Cardiac muscle cell (in vitro differentiated cells and primary cell): ENCODE results near the gene SNX4. TPM values are rescaled to one million over a fixed set of nuclear protein-coding genes. Genes with fewer than 3 reads are reported as not detected.

Experiments used
- DNase-seq, 2 donors: peaks; one replicate each; pipeline versions ENCODE4 v3.0.0 to v3.0.0-alpha.2; 2010 to 2017; ENCODE audit warnings: low read depth in 1 of 2, low spot score in 1 of 2
- H3K27ac ChIP-seq: fragments of 200-600 bp; sonication (generic); 2 replicates; pipeline ENCODE4 v1.5.1; 2016
- H3K27me3 ChIP-seq: fragments of 200-600 bp; sonication (generic); 2 replicates; pipeline ENCODE4 v1.6.0; 2016; ENCODE audit warnings: control low read depth
- H3K36me3 ChIP-seq: fragments of 200-600 bp; sonication (generic); 2 replicates; pipeline ENCODE4 v1.5.1; 2016; ENCODE audit warnings: control low read depth
- H3K4me1 ChIP-seq: fragments of 200-600 bp; sonication (generic); 2 replicates; pipeline ENCODE4 v1.8.1; 2017; ENCODE audit warnings: low read depth, mild to moderate bottlenecking, mixed run types
- H3K4me3 ChIP-seq: fragments of 200-600 bp; sonication (generic); 2 replicates; pipeline ENCODE4 v1.5.1; 2016; ENCODE audit warnings: mild to moderate bottlenecking
- H3K9me3 ChIP-seq: fragments of 200-600 bp; sonication (generic); 2 replicates; pipeline ENCODE4 v1.5.1; 2017; ENCODE audit warnings: low read depth, mild to moderate bottlenecking, control low read depth
- polyA plus RNA-seq: library from polyadenylated mRNA; unstranded; fragments of >200 nt; fragmentation: Nextera tagmentation; extraction: Ambion mirVana; gene quantifications from 2 replicates; pipeline ENCODE4 v1.2.1, GENCODE V29; 2016
- total RNA-seq: library from RNA; depleted of rRNA; stranded (reverse); fragments of >200 nt; gene quantifications from 2 replicates; pipeline ENCODE4 v1.2.3, GENCODE V29; 2016
- TF ChIP-seq, protein P1 (sequence below): IDR thresholded peaks from 2 replicates; pipeline ENCODE4 v1.5.1; 2012; ENCODE audit warnings: low read depth, mild to moderate bottlenecking, low read length

SNX4 gene
- total and polyA plus RNA-seq, 2 experiments from 2014 or later = 43.5 to 63.8 TPM

- Histone ChIP-seq H3K4me3 (no peak overlapping the region), H3K27ac (no peak overlapping the region)
- TF ChIP-seq, protein P1, sequence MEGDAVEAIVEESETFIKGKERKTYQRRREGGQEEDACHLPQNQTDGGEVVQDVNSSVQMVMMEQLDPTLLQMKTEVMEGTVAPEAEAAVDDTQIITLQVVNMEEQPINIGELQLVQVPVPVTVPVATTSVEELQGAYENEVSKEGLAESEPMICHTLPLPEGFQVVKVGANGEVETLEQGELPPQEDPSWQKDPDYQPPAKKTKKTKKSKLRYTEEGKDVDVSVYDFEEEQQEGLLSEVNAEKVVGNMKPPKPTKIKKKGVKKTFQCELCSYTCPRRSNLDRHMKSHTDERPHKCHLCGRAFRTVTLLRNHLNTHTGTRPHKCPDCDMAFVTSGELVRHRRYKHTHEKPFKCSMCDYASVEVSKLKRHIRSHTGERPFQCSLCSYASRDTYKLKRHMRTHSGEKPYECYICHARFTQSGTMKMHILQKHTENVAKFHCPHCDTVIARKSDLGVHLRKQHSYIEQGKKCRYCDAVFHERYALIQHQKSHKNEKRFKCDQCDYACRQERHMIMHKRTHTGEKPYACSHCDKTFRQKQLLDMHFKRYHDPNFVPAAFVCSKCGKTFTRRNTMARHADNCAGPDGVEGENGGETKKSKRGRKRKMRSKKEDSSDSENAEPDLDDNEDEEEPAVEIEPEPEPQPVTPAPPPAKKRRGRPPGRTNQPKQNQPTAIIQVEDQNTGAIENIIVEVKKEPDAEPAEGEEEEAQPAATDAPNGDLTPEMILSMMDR = no peak
Measured at GRCh38 chr3:125402639-125403038, 117.4 kb downstream of the SNX4 start.

DNA sequence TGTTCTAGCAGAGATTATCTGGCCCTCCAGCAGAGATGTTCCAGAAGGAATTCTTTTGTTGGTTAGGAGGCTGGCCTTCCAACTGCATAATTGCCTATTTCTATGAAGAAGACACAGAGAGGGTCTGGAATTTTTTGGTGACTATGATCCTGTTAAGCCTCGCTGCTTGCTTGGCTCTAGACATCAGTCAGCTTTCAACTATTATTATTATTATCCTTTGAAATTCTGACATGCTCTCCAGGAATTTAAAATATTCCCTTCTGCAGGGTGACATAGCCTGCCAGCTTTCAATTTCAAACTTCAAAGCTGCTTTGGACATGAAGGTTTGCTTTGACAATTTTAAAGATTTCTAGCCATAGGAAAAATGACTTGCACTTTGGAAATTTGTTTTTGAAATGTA lies 118.6 kb downstream of the SNX4 start:
- H3K36me3 ChIP-seq = no peaks in the 10 kb centered on the region
- TF ChIP-seq, protein P1 = no peak
- H3K27me3 ChIP-seq = no peaks in the 10 kb centered on the region
- no peaks in the 10 kb centered on the region for H3K9me3 ChIP-seq
- H3K4me1 ChIP-seq = no peaks in the 10 kb centered on the region
- no peak overlapping the region for H3K27ac ChIP-seq
- H3K4me3 ChIP-seq = no peak overlapping the region
- peak in 1 of 2 donors; percentile 5 for DNase-seq

More at GRCh38 chr3:125402639-125403038, 117.4 kb downstream of the SNX4 start:
- Histone ChIP-seq H3K36me3 (no peaks in the 10 kb centered on the region), H3K27me3 (no peaks in the 10 kb centered on the region), H3K9me3 (no peaks in the 10 kb centered on the region), H3K4me1 (no peaks in the 10 kb centered on the region)
- no peak for DNase-seq

- Histone ChIP-seq H3K9me3 (no peaks in the 10 kb centered on the region), H3K4me3 (no peak overlapping the region), H3K27ac (no peak overlapping the region), H3K27me3 (no peaks in the 10 kb centered on the region), H3K4me1 (no peaks in the 10 kb centered on the region), H3K36me3 (no peaks in the 10 kb centered on the region)
- DNase-seq = no peak
- TF ChIP-seq, protein P1 = no peak
Measured at GRCh38 chr3:125398952-125399351, 121.0 kb downstream of the SNX4 start.

Other genes with a start within 250 kb of the SNX4 start
- gene ZNF148, start 144.9 kb downstream of the SNX4 start, total RNA-seq = 20.0 and 29.4 TPM in 2 replicates
- gene ZNF148, start 144.9 kb downstream of the SNX4 start, polyA plus RNA-seq = 26.1 and 40.4 TPM in 2 replicates
- 6.6 and 8.4 TPM in 2 replicates for gene OSBPL11, start 75.3 kb upstream of the SNX4 start, total RNA-seq
- 7.9 and 10.9 TPM in 2 replicates for gene OSBPL11, start 75.3 kb upstream of the SNX4 start, polyA plus RNA-seq